Osteoblast (primary cell): ENCODE measurements around the gene VPS13D. TPM values are rescaled to one million over a fixed set of nuclear protein-coding genes. Genes with fewer than 3 reads are reported as not detected.
A peak's percentile ranks its signal among the peaks of the same experiment; 100 is the strongest.

Experiments
- DNase-seq: peaks from one replicate; pipeline ENCODE4 v3.0.0; 2011; ENCODE audit warnings: low spot score, mixed read lengths; ENCODE audit not compliant: insufficient read length; ENCODE audit errors: missing footprints
- H2AFZ ChIP-seq: 2 replicates; pipeline ENCODE4 v1.6.0; 2011; ENCODE audit warnings: mild to moderate bottlenecking, low read length
- H3K27ac ChIP-seq: 2 replicates; pipeline ENCODE4 v1.5.1; 2011; ENCODE audit warnings: mild to moderate bottlenecking, low read depth, low read length, moderate library complexity
- H3K27me3 ChIP-seq: 2 replicates; pipeline ENCODE4 v1.6.0; 2012; ENCODE audit warnings: mild to moderate bottlenecking, control low read depth, inconsistent platforms, low read length, moderate library complexity; ENCODE audit not compliant: insufficient read depth
- H3K36me3 ChIP-seq: 2 replicates; pipeline ENCODE4 v1.5.1; 2011; ENCODE audit warnings: mild to moderate bottlenecking, low read length, control low read depth, moderate library complexity; ENCODE audit not compliant: insufficient read depth
- H3K4me1 ChIP-seq: 2 replicates; pipeline ENCODE4 v1.5.1; 2011; ENCODE audit warnings: mild to moderate bottlenecking, low read length, control low read depth, moderate library complexity; ENCODE audit not compliant: insufficient read depth
- H3K4me2 ChIP-seq: 2 replicates; pipeline ENCODE4 v1.6.0; 2011; ENCODE audit warnings: mild to moderate bottlenecking, low read length; ENCODE audit not compliant: insufficient read depth
- H3K4me3 ChIP-seq: fragments of 200-600 bp; sonication (generic); 3 replicates; pipeline ENCODE4 v1.5.1; 2012; ENCODE audit warnings: mild to moderate bottlenecking, low read length, inconsistent platforms; ENCODE audit not compliant: insufficient read depth
- H3K79me2 ChIP-seq: 2 replicates; pipeline ENCODE4 v1.6.0; 2012; ENCODE audit warnings: mild to moderate bottlenecking, low read length, control low read depth, inconsistent platforms; ENCODE audit not compliant: insufficient read depth
- H3K9me3 ChIP-seq: 2 replicates; pipeline ENCODE4 v1.5.1; 2011; ENCODE audit warnings: low read depth, low read length, control low read depth
- H4K20me1 ChIP-seq: 2 replicates; pipeline ENCODE4 v1.6.0; 2012; ENCODE audit warnings: mild to moderate bottlenecking, low read length, control low read depth; ENCODE audit not compliant: insufficient read depth
- total RNA-seq: library from RNA; depleted of rRNA; stranded (reverse); fragments of >200 nt; gene quantifications from 2 replicates; pipeline ENCODE4 v1.2.3, GENCODE V29; 2012
- TF ChIP-seq, protein P1 (sequence below): IDR thresholded peaks from 2 replicates; pipeline ENCODE4 v1.5.1; 2011; ENCODE audit warnings: mild to moderate bottlenecking, low read depth, low read length, moderate library complexity; ENCODE audit errors: extremely low read depth

Gene VPS13D
- total RNA-seq, 1 donor: 48.5 TPM

DNA sequence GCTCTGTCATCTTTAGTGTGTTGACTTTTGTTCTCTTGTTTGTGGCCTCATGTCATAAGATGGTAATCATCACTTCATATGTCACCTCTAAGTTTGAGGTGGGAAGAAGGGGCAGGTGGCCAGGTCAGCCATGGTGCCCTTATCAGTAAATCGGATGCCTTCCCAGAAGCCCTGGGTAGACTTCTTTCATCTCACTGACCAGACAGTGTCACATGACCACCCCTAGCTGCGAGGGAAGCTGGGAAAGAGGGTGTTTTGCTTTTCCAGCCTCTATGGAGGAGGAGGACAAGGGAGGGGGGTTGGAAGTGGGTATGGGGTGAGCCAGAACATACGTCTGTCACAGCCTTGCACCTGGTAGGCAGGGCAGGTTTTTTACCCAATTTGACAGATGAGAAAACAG lies 34.4 kb upstream of the VPS13D start:
- Histone ChIP-seq H3K9me3 (no peaks in the 10 kb centered on the region), H3K4me1 (no peaks in the 10 kb centered on the region), H3K27ac (no peak overlapping the region), H3K4me2 (no peak overlapping the region), H3K36me3 (peaks cover 22% of the 10 kb centered on the region), H3K79me2 (no peaks in the 10 kb centered on the region), H3K27me3 (no peaks in the 10 kb centered on the region), H4K20me1 (no peaks in the 10 kb centered on the region), H2AFZ (no peak overlapping the region), H3K4me3 (no peak overlapping the region)
- TF ChIP-seq, protein P1, sequence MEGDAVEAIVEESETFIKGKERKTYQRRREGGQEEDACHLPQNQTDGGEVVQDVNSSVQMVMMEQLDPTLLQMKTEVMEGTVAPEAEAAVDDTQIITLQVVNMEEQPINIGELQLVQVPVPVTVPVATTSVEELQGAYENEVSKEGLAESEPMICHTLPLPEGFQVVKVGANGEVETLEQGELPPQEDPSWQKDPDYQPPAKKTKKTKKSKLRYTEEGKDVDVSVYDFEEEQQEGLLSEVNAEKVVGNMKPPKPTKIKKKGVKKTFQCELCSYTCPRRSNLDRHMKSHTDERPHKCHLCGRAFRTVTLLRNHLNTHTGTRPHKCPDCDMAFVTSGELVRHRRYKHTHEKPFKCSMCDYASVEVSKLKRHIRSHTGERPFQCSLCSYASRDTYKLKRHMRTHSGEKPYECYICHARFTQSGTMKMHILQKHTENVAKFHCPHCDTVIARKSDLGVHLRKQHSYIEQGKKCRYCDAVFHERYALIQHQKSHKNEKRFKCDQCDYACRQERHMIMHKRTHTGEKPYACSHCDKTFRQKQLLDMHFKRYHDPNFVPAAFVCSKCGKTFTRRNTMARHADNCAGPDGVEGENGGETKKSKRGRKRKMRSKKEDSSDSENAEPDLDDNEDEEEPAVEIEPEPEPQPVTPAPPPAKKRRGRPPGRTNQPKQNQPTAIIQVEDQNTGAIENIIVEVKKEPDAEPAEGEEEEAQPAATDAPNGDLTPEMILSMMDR: no peak
- DNase-seq: peak; percentile 58

DNA sequence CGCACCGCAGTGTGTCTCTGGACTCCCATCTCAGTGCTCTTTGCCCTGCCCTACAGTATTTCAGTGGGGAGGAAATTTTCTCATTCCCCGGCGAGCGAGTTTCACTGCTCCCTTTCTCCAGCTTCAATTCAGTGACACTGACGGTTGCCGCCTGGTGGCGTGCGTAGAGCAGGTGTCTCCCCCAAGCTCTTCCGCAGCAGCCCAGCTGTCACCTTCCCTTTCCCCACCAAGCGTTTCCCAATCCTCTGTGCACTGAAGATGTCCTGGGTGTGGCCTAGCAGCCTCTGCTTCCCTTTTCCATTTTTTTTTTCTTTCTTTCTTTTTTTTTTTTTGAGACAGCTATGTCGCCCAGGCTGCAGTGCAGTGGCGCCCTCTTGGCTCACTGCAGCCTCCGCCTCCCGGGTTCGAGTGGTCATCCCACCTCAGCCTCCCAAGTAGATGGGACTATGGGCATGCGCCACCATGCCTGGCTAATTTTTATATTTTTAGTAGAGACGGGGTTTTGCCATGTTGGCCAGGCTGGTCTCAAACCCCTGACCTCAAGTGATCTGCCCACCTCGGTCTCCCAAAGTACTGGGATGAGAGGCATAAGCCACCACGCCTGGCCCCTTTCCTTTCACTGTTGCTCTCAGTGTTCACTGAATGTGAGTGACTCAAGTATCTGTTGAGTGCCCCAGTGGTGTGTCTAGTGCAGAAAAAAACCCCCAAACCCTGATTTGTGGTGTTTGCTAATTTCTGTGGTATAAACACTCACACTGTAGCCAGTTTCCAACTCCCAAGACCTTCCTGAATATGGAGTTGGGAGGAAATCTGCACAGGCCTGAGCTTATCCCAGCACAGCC lies 33.0 kb upstream of the VPS13D start:
- Histone ChIP-seq H3K4me3 (no peak overlapping the region), H2AFZ (no peak overlapping the region), H3K27me3 (no peaks in the 10 kb centered on the region), H3K27ac (no peak overlapping the region), H3K9me3 (no peaks in the 10 kb centered on the region), H4K20me1 (no peaks in the 10 kb centered on the region), H3K4me1 (no peaks in the 10 kb centered on the region), H3K79me2 (no peaks in the 10 kb centered on the region), H3K4me2 (no peak overlapping the region), H3K36me3 (peaks cover 22% of the 10 kb centered on the region)
- TF ChIP-seq, protein P1: no peak
- peak; percentile 77 for DNase-seq

DNA sequence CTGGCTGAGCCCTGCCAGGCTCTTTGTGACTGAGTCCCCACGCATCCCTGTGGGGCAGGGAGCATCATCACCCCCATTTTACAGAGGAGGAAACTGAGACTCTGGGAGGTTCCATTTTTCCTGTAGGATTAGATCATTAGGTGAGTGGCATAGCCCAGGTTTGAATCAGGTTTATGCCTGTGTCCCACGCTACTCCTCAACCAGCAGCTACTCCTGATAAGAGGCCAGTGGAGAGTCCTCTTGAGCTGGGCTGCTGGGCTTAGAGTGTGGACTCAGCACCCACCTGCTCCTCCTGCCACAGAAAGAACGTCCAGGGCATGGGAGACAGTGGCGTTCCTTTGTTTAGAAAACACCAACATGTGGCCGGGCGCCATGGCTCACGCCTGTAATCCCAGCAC lies 32.3 kb upstream of the VPS13D start:
- Histone ChIP-seq H3K79me2 (no peaks in the 10 kb centered on the region), H3K4me1 (no peaks in the 10 kb centered on the region), H3K36me3 (peaks cover 29% of the 10 kb centered on the region), H3K9me3 (no peaks in the 10 kb centered on the region), H3K4me3 (no peak overlapping the region), H3K27me3 (no peaks in the 10 kb centered on the region), H3K4me2 (no peak overlapping the region), H4K20me1 (no peaks in the 10 kb centered on the region), H2AFZ (no peak overlapping the region), H3K27ac (no peak overlapping the region)
- TF ChIP-seq, protein P1: no peak
- DNase-seq: peak; percentile 68

DNA sequence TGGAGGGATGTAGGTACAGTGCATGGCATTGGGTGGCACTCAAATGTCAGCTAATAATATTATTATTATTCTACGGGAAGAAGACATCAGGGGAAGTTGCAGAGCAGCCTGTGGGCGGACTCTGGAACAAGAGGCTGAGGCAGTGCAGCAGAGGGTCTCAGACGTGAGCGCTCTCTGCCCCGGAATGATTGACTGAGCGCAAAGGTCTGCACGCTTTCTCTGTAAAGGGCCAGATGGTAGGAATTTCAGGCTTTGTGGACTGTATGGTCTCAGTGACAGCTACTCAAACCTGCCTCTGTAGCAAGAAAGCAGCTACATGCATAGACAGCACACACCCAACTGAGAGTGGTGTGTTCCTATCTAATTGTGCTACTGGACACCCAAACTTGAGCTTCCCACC lies 29.6 kb upstream of the VPS13D start:
- Histone ChIP-seq H3K9me3 (no peaks in the 10 kb centered on the region), H3K79me2 (no peaks in the 10 kb centered on the region), H3K27ac (no peak overlapping the region), H3K4me3 (no peak overlapping the region), H3K4me1 (no peaks in the 10 kb centered on the region), H3K27me3 (no peaks in the 10 kb centered on the region), H2AFZ (no peak overlapping the region), H3K36me3 (peaks cover 19% of the 10 kb centered on the region), H4K20me1 (no peaks in the 10 kb centered on the region), H3K4me2 (no peak overlapping the region)
- TF ChIP-seq, protein P1: no peak
- peak; percentile 79 for DNase-seq
